Keratinocyte (primary cell): ENCODE results near the gene WASHC4. TPM values are rescaled to one million over a fixed set of nuclear protein-coding genes. Genes with fewer than 3 reads are reported as not detected.
"Not testable (repeated sequence)": the region's sequence is repeated elsewhere in the genome, so short reads cannot be mapped to it uniquely, and the experiment has no call there.

Experiments used
- DNase-seq: peaks from one replicate; pipeline ENCODE4 v3.0.0-alpha.2; 2011; ENCODE audit warnings: low read depth, missing footprints, low spot score
- FAIRE-seq: peaks from 2 replicates; lab custom pipeline; 2011; peaks lifted over from hg19 to GRCh38; lab: Jason Lieb, UNC
- H2AFZ ChIP-seq: 2 replicates; pipeline ENCODE4 v1.6.0; 2012; ENCODE audit warnings: low read length, control low read depth, inconsistent platforms; ENCODE audit not compliant: control insufficient read depth
- H3K27ac ChIP-seq: 2 replicates; pipeline ENCODE4 v1.5.1; 2011; ENCODE audit warnings: low read length; ENCODE audit not compliant: control insufficient read depth, insufficient read depth
- H3K27me3 ChIP-seq: 3 replicates; pipeline ENCODE4 v1.6.0; 2011; ENCODE audit warnings: low read length; ENCODE audit not compliant: control insufficient read depth, insufficient read depth; ENCODE audit errors: extremely low read depth
- H3K36me3 ChIP-seq, 2 experiments: 2 replicates in 1 of 2; 3 replicates in 1 of 2; pipeline ENCODE4 v1.5.1; 2011; ENCODE audit warnings: low read length in 2 of 2, mild to moderate bottlenecking in 1 of 2; ENCODE audit not compliant: control insufficient read depth in 2 of 2, insufficient read depth in 2 of 2; ENCODE audit errors: extremely low read depth in 1 of 2
- H3K4me1 ChIP-seq: 3 replicates; pipeline ENCODE4 v1.5.1; 2011; ENCODE audit warnings: low read length; ENCODE audit not compliant: control insufficient read depth, insufficient read depth; ENCODE audit errors: extremely low read depth
- H3K4me2 ChIP-seq: 3 replicates; pipeline ENCODE4 v1.6.0; 2011; ENCODE audit warnings: low read depth, low read length; ENCODE audit not compliant: control insufficient read depth, insufficient read depth; ENCODE audit errors: extremely low read depth
- H3K4me3 ChIP-seq, 3 experiments: fragments of 200-600 bp in 1 of 3; sonication (generic) in 1 of 3; 2 replicates in 2 of 3; 3 replicates in 1 of 3; pipeline ENCODE4 v1.5.1; 2011 to 2016; ENCODE audit warnings: low read length in 3 of 3, mild to moderate bottlenecking in 3 of 3, control low read depth in 2 of 3, inconsistent platforms in 1 of 3, low read depth in 1 of 3, mixed read lengths in 1 of 3, mixed run types in 1 of 3, moderate library complexity in 1 of 3; ENCODE audit not compliant: control insufficient read depth in 2 of 3, insufficient read depth in 2 of 3; ENCODE audit errors: extremely low read depth in 1 of 3
- H3K79me2 ChIP-seq: 2 replicates; pipeline ENCODE4 v1.6.0; 2012; ENCODE audit warnings: low read length; ENCODE audit not compliant: control insufficient read depth, insufficient read depth
- H3K9ac ChIP-seq: 3 replicates; pipeline ENCODE4 v1.6.0; 2011; ENCODE audit warnings: low read length; ENCODE audit not compliant: control insufficient read depth, insufficient read depth; ENCODE audit errors: extremely low read depth
- H3K9me1 ChIP-seq: 3 replicates; pipeline ENCODE4 v1.6.0; 2011; ENCODE audit warnings: low read length; ENCODE audit not compliant: control insufficient read depth, insufficient read depth; ENCODE audit errors: extremely low read depth
- H3K9me3 ChIP-seq: 2 replicates; pipeline ENCODE4 v1.5.1; 2012; ENCODE audit warnings: low read depth, low read length; ENCODE audit not compliant: control insufficient read depth
- H4K20me1 ChIP-seq: 3 replicates; pipeline ENCODE4 v1.6.0; 2011; ENCODE audit warnings: low read length; ENCODE audit not compliant: control insufficient read depth, insufficient read depth; ENCODE audit errors: extremely low read depth
- EZH2 ChIP-seq: IDR thresholded peaks from one replicate; pipeline ENCODE4 v1.6.1; 2012; ENCODE audit warnings: inconsistent platforms, mild to moderate bottlenecking, low read length, moderate library complexity
- dilution Hi-C: fragments of 300-500 bp; cut with MboI; formaldehyde crosslinking; loops from one replicate; pipeline ENCODE4 v1.7.0; 2020; ENCODE audit warnings: low sequenced_read_pairs; ENCODE audit not compliant: extremely low pct_ligation_motif_present
- polyA plus RNA-seq, 5 experiments: library from polyadenylated mRNA; depleted of rRNA in 3 of 5; stranded (reverse) in 3 of 5; stranded (forward) in 1 of 5; unstranded in 1 of 5; fragments of >200 nt; gene quantifications; 1 replicate in 1 of 5; 2 replicates in 3 of 5; 3 replicates in 1 of 5; pipeline versions ENCODE4 v1.2.1 to v1.2.3, GENCODE V29; 2011 to 2012; ENCODE audit warnings: missing spikeins in 2 of 5, low read depth in 1 of 5, low replicate concordance in 1 of 5
- TF ChIP-seq, protein P1 (sequence below), 3 experiments: IDR thresholded peaks in 1 of 3; conservative IDR thresholded peaks in 1 of 3; optimal IDR thresholded peaks in 1 of 3; 2 replicates in 2 of 3; 3 replicates in 1 of 3; pipeline versions ENCODE3 to v1.5.1; 2011; ENCODE audit warnings: low read length in 3 of 3, mild to moderate bottlenecking in 3 of 3, moderate library complexity in 2 of 3, control low read depth in 1 of 3, inconsistent platforms in 1 of 3; ENCODE audit not compliant: insufficient read depth in 2 of 3; ENCODE audit errors: extremely low read depth in 1 of 3

Gene WASHC4
- polyA plus RNA-seq, 1 donor (not counting 4 experiments of a cell fraction or from before 2014, with no cell fraction given), result 58.1 TPM

- peaks cover 0 to 8% of the 10 kb centered on the region in 2 experiments for H3K36me3 ChIP-seq
- dilution Hi-C loops, result no loop called here
- H3K9me3 ChIP-seq, result no peaks in the 10 kb centered on the region
- no peak for TF ChIP-seq EZH2
- TF ChIP-seq, protein P1, sequence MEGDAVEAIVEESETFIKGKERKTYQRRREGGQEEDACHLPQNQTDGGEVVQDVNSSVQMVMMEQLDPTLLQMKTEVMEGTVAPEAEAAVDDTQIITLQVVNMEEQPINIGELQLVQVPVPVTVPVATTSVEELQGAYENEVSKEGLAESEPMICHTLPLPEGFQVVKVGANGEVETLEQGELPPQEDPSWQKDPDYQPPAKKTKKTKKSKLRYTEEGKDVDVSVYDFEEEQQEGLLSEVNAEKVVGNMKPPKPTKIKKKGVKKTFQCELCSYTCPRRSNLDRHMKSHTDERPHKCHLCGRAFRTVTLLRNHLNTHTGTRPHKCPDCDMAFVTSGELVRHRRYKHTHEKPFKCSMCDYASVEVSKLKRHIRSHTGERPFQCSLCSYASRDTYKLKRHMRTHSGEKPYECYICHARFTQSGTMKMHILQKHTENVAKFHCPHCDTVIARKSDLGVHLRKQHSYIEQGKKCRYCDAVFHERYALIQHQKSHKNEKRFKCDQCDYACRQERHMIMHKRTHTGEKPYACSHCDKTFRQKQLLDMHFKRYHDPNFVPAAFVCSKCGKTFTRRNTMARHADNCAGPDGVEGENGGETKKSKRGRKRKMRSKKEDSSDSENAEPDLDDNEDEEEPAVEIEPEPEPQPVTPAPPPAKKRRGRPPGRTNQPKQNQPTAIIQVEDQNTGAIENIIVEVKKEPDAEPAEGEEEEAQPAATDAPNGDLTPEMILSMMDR (optimal IDR thresholded peaks at IDR 0.05 in 1 of 3, IDR thresholded peaks at IDR 0.05 in 1 of 3, conservative IDR thresholded peaks at IDR 0.05 in 1 of 3; ENCODE audit: extremely low read depth in 1 of 3, insufficient read depth in 2 of 3, low read length in 3 of 3), result no peak
- H3K4me1 ChIP-seq, result no peaks in the 10 kb centered on the region
- no peak overlapping the region for H3K27ac ChIP-seq
- no peak overlapping the region for H2AFZ ChIP-seq
- H3K9me1 ChIP-seq, result no peaks in the 10 kb centered on the region
- no peaks in the 10 kb centered on the region for H3K27me3 ChIP-seq
- H3K4me2 ChIP-seq, result no peak overlapping the region
- no peak overlapping the region for H3K9ac ChIP-seq
- FAIRE-seq (no peak), DNase-seq (no peak)
- H3K79me2 ChIP-seq, result no peaks in the 10 kb centered on the region
- H4K20me1 ChIP-seq, result no peaks in the 10 kb centered on the region
- no peak overlapping the region for H3K4me3 ChIP-seq
These were observed 68.0 kb downstream of the WASHC4 start for GRCh38 chr12:105175397-105175990.

DNA sequence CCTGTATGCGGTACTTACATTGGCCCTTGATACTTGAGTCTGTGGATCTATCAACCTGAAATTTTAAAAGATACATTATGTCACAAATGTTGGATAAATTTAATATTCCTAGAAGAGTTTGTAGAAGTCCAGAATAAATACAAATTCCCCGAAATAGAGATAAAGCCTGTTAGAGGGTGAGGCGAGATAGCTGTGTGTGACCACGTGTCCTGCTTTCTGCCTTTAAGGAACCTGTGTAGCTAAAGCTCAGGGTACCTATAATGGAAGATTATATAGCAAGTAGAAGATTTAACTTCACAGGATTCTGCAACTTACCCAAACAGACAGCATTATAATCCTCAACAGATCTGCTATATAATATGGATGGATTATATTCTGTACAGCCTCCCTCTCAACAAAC is 69.7 kb downstream of the WASHC4 start:
- Histone ChIP-seq H3K79me2 (no peaks in the 10 kb centered on the region), H3K9ac (no peak overlapping the region), H3K27me3 (no peaks in the 10 kb centered on the region), H2AFZ (no peak overlapping the region), H3K4me3 (no peak overlapping the region), H3K9me1 (no peaks in the 10 kb centered on the region), H3K9me3 (no peaks in the 10 kb centered on the region), H4K20me1 (no peaks in the 10 kb centered on the region), H3K27ac (no peak overlapping the region), H3K4me2 (no peak overlapping the region), H3K36me3 (peaks cover 0 to 4% of the 10 kb centered on the region in 2 experiments), H3K4me1 (no peaks in the 10 kb centered on the region)
- dilution Hi-C loops, result no loop called here
- no peak for TF ChIP-seq EZH2
- TF ChIP-seq, protein P1 (optimal IDR thresholded peaks at IDR 0.05 in 1 of 3, IDR thresholded peaks at IDR 0.05 in 1 of 3, conservative IDR thresholded peaks at IDR 0.05 in 1 of 3; ENCODE audit: extremely low read depth in 1 of 3, insufficient read depth in 2 of 3, low read length in 3 of 3), result no peak
- FAIRE-seq (no peak), DNase-seq (no peak)

DNA sequence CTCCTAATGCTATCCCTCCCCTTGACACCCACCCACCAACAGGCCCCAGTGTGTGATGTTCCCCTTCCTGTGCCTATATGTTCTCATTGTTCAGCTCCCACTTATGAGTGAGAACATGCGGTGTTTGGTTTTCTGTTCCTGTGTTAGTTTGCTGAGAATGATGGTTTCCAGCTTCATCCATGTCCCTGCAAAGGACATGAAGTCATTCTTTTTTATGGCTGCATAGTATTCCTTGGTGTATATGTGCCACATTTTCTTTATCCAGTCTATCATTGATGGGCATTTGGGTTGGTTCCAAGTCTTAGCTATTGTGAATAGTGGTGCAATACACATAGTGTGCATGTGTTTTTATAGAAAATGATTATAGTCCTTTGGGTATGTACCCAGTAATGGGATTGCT is 71.6 kb downstream of the WASHC4 start:
- H3K4me1 ChIP-seq, H3K36me3 ChIP-seq, H3K9me1 ChIP-seq, H2AFZ ChIP-seq, H3K4me3 ChIP-seq, H3K27me3 ChIP-seq, H3K9ac ChIP-seq, H3K4me2 ChIP-seq, FAIRE-seq, DNase-seq, H3K27ac ChIP-seq, H3K9me3 ChIP-seq, H3K79me2 ChIP-seq, dilution Hi-C loops, H4K20me1 ChIP-seq: not testable (repeated sequence)

GRCh38 chr12:105183406-105183805 is 75.9 kb downstream of the WASHC4 start:
- H3K4me2 ChIP-seq, DNase-seq, H2AFZ ChIP-seq, H3K9me3 ChIP-seq, H3K79me2 ChIP-seq, dilution Hi-C loops, H3K9me1 ChIP-seq, H3K4me3 ChIP-seq, H3K27ac ChIP-seq, FAIRE-seq, H3K27me3 ChIP-seq, H3K9ac ChIP-seq, H3K4me1 ChIP-seq, H3K36me3 ChIP-seq, H4K20me1 ChIP-seq: not testable (repeated sequence)
